C1 segment of cervical spinal cord (tissue), 14 donors: ENCODE measurements around the gene ADRM1.

Source experiments
- DNase-seq, 14 donors: peaks; one replicate each; lab custom pipeline; 2025; lab: John Stamatoyannopoulos, UW

Gene ADRM1

DNA sequence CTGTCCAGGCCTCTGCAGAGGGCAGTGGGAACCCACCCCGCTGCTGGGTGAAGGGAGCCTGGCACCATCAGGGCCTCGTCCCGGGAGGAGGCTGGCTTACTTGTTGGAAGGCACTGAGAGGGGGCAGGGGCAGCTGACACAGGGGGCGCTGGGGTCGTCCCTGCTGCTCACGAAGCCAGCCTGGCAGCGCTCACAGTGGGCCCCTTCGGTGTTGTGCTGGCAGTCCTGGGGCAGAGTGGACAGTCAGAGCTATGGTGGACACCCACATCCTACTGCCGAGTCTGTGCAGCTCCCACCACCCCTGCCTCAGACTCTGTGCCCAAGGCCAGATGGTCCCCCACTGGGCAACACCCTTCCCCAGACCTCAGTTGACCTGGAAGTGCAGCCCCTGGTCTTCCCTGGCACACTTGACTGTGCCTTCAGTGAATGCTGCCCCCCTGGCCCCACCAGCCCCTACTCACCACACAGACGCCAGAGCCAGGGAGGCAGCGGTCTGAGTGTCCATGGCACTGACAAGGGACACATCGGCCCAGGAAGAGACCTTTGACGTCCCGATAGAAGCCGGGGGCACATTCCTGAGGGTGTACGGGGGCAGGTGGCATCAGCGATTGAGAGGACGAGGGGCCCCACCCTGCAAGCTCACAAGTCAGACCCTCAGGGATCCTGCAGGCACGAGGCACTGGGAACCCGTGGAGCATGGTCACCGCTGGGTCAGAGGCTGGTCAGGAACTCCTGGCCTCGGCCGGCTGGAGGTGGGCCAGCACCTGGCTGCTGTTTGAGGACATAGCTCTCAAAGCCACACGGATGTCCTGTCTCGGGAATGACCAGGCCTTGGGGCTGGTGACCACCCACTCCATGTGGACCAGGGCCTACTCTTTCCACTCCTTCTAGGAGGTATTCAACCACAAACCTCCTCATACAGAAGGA lies 21.4 kb downstream of the ADRM1 start:
- DNase-seq: no peak

- no peak for DNase-seq
Observed at GRCh38 chr20:62325172-62325905, 22.5 kb downstream of the ADRM1 start.

GRCh38 chr20:62326559-62326958 lies 23.8 kb downstream of the ADRM1 start:
- DNase-seq: no peak

DNA sequence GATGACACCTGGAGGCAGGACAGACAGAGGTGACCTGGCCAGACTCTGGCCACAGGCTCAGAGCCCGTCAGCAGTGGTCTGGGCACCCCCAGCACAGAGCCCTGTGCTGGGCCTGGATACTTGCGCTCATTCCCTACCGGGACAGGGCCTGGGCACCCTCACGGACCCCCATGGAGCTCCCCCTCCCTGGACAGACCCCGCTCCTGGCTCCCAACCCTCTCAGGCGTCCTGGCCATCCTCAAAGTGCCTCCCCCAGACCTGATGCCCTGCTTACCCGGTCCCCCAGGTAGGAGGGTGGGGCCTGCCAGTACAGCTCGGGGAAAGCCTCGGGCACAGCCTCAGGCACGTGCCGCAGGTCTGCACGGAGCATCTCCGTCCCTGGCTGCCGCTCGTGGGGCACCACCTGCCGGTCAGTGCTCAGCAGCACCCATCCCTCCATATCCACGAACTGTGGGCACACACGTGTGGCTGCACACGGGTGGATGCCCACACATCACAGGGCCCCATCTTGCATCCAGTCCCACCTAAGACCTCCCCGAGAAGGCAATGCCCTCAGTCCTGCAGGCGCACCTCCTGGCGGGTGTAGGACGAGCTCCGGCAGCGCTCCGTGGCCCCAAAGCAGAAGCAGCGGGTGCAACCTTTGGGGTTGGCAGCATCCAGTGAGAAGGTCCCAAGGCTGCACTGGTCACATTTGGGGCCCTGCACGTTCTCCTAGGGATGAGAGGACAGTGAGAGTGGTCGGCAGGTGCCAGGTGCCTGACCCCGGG lies 24.3 kb downstream of the ADRM1 start:
- DNase-seq: no peak

DNA sequence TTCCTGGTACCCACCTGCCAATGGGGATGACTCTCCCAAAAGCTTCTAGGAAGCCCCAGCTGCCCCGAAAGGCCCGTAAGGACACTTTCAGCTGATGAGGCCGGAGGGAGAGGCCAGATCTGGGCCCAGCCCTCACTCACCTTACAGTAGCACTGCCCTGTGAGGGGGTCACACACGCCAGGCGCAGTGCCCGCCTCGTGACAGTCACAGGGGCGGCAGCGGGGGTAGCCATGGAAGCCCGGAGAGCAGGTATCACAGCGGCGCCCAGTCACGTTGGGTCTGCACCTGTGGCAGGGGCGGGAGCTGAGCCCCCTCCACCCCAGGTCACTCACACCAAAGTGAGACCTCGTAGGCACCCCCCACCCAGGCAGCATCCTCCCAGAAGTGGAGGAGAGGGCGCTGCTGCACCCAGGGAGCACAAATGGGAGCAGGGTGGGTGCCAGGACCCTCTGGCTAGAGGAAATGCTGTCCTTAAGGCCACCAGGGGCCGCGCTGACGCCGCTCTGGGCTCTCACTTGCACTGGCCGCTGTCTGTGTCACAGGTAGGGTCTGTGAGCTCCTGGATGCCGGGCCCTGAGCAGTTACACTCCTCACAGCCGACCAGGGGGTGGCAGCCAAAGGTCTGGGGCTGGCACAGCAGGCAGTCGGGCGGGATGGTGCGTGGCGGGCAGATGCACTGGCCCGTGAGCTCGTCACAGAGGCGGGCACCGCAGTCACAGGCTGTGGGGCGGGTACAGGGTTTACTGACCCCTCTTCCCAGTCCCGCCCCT lies 25.1 kb downstream of the ADRM1 start:
- no peak for DNase-seq

DNA sequence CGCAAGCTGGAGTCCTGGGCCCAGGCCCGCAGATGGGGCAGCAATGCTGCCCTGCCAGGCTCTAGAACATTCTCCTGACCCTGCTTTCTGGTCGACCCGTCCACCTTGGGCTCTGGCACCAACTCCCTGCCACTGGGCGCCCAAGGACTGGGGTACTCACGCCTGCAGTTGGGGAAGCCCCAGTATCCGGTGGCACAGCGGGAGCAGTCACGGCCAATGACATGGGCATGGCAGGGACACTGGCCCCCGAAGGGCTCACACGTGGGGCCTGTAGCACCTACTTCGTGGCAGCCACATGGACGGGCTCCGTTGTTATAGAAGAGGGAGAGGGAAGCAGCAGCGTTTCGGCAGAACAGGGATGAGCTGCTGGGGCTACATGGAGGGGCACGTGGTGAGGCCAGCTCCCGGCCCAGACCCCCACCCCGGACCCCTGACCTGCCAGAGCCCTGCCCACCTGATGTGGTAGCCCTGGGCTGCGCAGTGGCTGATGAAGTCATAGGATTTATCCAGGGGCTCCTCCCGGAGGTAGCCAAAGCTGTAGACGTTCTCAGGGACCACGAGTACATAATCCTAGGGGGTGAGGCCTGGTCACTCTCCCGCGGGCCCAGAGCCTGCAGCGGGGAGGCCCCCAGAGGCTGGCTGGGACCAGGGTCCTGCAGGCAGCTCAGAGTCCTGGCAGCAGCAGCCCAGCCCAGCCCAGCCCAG lies 26.0 kb downstream of the ADRM1 start:
- DNase-seq: no peak

GRCh38 chr20:62329389-62330377 lies 26.9 kb downstream of the ADRM1 start:
- no peak for DNase-seq

DNA sequence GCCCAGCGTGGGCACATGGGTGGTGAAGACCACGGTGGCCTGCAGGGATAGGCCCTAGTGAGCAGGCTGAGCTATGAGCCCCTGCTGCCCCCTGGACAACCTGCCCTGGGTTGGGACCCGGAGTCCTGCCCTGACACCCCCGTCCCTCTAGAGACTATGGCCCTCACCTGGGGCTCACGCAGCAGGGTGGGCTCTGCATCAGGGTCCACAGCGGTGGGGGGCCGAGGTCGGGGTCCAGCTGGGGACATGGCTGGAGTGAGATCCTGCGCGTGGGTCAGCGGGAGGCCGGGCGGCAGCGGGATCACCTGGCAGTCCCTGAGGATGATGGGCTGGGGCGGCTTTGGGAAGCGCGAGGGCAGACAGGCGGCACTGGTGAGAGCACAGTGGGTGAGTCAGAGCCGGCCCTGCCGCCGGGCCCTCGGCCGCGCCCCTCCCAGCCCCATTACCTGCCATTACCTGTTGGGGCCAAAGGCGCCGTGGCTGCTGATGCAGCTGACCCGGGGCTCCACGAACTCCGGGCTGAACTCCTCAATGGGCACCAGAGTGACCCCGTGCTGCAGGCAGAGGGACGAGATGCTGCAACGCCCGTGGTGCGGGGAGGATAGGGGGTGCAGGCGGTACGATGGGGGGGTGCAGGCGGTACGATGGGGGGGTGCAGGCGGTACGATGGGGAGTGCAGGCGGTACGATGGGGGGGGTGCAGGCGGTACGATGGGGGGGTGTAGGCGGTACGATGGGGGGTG lies 27.9 kb downstream of the ADRM1 start:
- no peak for DNase-seq

GRCh38 chr20:62331347-62331746 lies 28.6 kb downstream of the ADRM1 start:
- no peak for DNase-seq

DNA sequence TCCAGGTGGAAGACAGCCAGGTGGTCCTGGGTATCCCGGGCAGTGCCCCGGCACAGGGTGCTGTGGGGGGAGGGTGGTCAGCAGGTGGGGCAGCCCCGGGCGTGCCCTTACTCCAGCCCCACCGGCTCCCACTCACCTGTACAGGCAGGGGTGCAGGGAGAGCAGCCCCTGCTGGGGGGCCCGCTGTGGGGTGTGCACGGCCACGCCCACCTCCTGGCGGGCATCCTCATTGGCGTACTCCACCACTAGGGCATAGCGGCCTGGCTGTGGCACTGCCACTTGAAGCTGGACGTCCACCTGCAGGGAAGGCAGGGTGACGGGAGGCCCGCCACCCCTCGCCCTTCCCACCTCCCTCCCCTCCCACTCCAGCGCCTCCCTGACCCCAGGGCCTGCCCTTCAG lies 29.6 kb downstream of the ADRM1 start:
- DNase-seq: no peak

GRCh38 chr20:62332989-62333819 lies 30.4 kb downstream of the ADRM1 start:
- no peak for DNase-seq

DNA sequence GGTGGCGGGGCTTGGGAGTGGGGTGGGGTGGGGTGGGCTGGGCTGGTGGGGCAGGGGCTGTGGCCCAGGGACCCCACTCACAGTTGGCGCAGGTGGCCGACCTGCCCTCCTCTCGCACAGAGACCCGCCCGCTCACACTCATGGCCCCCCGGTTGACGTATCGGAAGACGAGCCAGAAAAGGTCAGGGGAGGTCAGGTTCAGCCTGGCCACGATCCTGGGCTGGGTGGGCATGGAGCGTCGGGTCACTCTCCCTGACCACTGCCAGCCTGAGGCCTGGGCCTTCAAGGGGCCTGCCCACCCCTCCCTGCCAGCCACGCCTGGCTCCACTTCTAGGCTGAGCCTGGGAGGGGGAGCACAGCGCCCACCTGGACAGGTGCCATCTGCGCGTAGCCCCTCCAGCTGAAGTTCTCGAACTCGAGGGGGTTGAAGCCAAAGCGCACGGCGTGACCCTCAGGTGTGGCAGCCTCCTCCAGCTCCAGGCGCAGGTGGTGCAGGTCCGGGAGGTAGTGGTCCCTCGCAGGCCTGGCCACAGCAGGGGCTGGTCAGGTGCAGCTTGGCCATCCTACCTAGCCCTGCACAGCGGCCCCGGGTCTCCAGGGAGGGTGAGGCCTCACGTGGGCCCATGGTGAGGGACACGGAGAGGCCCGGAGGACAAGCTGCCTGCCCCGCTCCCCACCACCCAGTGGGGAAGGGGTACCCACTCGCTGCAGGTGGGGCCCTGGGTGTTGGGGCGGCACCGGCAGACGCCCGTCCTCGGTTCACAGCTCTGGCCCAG lies 31.2 kb downstream of the ADRM1 start:
- no peak for DNase-seq

DNA sequence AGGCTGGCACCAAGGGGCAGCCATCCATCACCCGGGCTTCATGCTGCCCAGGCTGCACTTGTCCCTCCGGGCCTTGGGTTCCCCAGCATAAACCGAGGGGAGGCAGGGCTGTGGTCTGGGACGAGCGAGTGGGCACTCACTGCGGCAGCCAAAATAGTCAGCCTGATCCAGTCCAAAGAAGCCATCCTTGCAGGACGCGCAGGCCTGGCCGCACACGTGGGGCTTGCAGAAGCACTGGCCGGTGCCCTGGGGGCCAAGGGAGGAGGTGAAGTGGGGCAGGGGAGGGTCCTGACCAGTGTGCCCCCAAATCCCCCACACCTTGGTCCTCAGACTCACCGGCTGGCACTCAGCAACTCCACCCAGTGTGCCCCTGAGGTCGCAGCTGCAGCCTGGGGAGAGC lies 32.1 kb downstream of the ADRM1 start:
- no peak for DNase-seq

- no peak for DNase-seq
Observed at GRCh38 chr20:62335532-62335931, 32.7 kb downstream of the ADRM1 start.

- DNase-seq: no peak
Observed at GRCh38 chr20:62336329-62336728, 33.5 kb downstream of the ADRM1 start.

- no peak for DNase-seq
Observed at GRCh38 chr20:62336775-62337557, 34.2 kb downstream of the ADRM1 start.
